ENCODE results near the gene ZKSCAN1.

DNA sequence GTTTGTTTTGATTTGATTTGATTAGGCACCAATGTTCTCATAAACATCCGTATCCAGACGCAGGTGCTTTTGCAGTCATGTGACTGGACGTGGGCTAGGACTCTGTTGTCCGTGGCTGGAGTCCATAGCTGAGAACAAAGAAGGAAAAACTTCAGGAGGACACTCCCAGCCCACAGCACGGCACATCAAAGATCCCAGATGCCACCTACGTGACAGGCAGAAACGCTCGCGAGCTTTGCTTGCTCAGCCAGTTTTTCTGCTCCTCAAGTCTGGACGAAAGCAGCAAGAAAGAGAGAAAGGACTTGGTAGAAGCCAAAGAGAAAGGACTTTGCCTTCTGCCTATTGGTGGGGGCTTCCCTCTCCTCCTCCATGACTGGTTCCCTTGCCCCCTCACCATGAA is 6.9 kb upstream of the ZKSCAN1 start:
- TF ChIP-seq, protein P1, sequence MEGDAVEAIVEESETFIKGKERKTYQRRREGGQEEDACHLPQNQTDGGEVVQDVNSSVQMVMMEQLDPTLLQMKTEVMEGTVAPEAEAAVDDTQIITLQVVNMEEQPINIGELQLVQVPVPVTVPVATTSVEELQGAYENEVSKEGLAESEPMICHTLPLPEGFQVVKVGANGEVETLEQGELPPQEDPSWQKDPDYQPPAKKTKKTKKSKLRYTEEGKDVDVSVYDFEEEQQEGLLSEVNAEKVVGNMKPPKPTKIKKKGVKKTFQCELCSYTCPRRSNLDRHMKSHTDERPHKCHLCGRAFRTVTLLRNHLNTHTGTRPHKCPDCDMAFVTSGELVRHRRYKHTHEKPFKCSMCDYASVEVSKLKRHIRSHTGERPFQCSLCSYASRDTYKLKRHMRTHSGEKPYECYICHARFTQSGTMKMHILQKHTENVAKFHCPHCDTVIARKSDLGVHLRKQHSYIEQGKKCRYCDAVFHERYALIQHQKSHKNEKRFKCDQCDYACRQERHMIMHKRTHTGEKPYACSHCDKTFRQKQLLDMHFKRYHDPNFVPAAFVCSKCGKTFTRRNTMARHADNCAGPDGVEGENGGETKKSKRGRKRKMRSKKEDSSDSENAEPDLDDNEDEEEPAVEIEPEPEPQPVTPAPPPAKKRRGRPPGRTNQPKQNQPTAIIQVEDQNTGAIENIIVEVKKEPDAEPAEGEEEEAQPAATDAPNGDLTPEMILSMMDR (IDR thresholded peaks at IDR 0.05): no peak
- TF ChIP-seq POLR2A (IDR thresholded peaks at IDR 0.05): no peak

Data from right lobe of liver (tissue), 4 donors.